Endothelial cell of umbilical vein (primary cell): ENCODE measurements around the gene FBXL2.

ENCODE experiments used
- CTCF ChIP-seq, 2 donors: IDR thresholded peaks; 1 replicate in 1 of 2; 2 replicates in 1 of 2; pipeline ENCODE4 v1.5.1; 2011; ENCODE audit warnings: low read length in 2 of 2, mild to moderate bottlenecking in 2 of 2, moderate library complexity in 2 of 2, control low read depth in 1 of 2, inconsistent platforms in 1 of 2, low read depth in 1 of 2; ENCODE audit not compliant: insufficient read depth in 1 of 2; ENCODE audit errors: extremely low read depth in 1 of 2
- EZH2 ChIP-seq: IDR thresholded peaks from 2 replicates; pipeline ENCODE4 v1.6.1; 2012; ENCODE audit warnings: borderline replicate concordance, low read depth, mild to moderate bottlenecking, moderate library complexity, low read length, inconsistent platforms; ENCODE audit not compliant: severe bottlenecking
- MAX ChIP-seq: IDR thresholded peaks from 2 replicates; pipeline ENCODE4 v1.6.1; 2011; ENCODE audit not compliant: insufficient read depth, insufficient read length
- MYC ChIP-seq: IDR thresholded peaks from one replicate; pipeline ENCODE4 v1.6.1; 2011; ENCODE audit warnings: mild to moderate bottlenecking, low read depth, low read length
- POLR2A ChIP-seq: IDR thresholded peaks from 2 replicates; pipeline ENCODE4 v1.6.1; 2012; ENCODE audit warnings: low read depth, mild to moderate bottlenecking, control low read depth, low read length
- POLR2AphosphoS5 ChIP-seq: IDR thresholded peaks from 2 replicates; pipeline ENCODE4 v1.6.1; 2012; ENCODE audit warnings: low read depth, mild to moderate bottlenecking, control low read depth, low read length, moderate library complexity; ENCODE audit not compliant: insufficient read depth

GRCh38 chr3:33287672-33288282, 10.5 kb downstream of the FBXL2 start:
- no peak for TF ChIP-seq POLR2A
- no peak for TF ChIP-seq CTCF (IDR thresholded peaks at IDR 0.05; ENCODE audit: extremely low read depth in 1 of 2, insufficient read depth in 1 of 2, low read depth in 1 of 2, low read length in 2 of 2)
- no peak for TF ChIP-seq MAX
- no peak for TF ChIP-seq POLR2AphosphoS5
- TF ChIP-seq EZH2, result no peak
- TF ChIP-seq MYC, result no peak
